NCI-H510A (cell line): Measurements from ENCODE around the gene PTPRR.
A peak's percentile ranks its signal among the peaks of the same experiment; 100 is the strongest.

Experiments
- DNase-seq: peaks from one replicate; lab custom pipeline; 2025; lab: John Stamatoyannopoulos, UW

The PTPRR gene, protein sequence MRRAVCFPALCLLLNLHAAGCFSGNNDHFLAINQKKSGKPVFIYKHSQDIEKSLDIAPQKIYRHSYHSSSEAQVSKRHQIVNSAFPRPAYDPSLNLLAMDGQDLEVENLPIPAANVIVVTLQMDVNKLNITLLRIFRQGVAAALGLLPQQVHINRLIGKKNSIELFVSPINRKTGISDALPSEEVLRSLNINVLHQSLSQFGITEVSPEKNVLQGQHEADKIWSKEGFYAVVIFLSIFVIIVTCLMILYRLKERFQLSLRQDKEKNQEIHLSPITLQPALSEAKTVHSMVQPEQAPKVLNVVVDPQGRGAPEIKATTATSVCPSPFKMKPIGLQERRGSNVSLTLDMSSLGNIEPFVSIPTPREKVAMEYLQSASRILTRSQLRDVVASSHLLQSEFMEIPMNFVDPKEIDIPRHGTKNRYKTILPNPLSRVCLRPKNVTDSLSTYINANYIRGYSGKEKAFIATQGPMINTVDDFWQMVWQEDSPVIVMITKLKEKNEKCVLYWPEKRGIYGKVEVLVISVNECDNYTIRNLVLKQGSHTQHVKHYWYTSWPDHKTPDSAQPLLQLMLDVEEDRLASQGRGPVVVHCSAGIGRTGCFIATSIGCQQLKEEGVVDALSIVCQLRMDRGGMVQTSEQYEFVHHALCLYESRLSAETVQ

DNA sequence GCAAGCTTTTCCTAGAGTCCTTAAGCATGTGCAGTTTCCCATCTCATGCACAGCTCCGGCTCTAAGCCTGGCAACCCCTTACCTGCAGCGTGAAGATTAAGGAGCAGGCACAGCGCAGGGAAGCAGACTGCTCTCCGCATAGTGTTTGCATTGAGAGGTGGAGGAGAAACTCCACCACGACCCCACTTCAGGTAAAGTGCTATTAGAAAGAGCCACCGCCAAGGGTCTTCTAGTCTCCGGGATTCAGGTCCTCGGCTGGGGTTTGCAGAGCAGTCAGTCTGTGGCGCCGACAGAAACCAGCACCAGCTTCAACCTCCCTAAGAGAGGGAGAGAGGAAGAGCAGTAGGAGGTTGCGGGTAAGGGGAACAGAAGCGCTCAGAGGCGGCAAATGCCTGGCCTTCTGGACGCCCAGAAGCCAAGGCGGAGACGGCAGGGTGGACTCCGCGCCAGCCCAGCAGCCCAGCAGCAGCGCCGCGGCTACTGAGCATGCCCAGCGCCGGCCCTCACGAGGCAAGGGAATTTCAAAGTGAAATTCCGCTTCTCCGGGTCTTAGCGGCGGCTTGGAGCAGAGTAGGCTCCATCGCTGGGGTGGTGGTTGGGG, at the start of gene PTPRR:
PTPRR (minus strand) TSS at position 488 of the 601 bp plus-strand sequence; CDS start at position 140, 348 bp downstream.
- peak; percentile 31 for DNase-seq

- DNase-seq, result no peak
Measured at GRCh38 chr12:70966996-70967790, 46.7 kb upstream of the PTPRR start.

GRCh38 chr12:70966046-70966445, 45.5 kb upstream of the PTPRR start:
- no peak for DNase-seq

DNA sequence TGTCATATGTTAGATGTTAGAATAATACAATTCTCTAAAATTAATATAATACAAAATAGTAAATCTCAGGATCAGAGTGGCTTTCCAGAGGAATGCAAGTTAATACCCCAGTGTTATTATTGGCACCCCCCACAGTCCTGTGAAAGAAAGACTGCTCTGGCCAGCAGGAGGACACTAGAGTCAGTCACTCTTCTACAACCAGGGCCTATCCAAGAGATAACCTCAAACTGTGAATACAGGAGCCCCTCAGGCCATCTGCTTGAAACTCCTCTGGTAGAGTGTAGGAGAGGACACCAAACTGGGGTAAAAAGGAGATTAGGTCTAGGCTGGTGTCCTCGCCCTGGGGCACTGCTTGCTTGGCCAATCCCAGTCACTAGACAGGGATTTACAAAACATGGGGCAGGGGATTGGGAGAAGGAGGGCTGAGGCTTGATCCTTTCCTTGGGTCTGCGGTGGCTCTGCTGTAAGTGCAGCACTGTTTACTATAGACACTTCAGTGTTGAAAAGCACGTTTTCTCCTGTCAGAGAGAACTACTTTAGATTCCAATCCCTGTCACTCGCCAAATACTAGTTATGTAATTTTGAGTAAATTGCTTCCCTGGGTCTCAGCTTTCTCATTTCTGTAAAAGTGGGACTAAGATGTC, 44.5 kb upstream of the PTPRR start:
- no peak for DNase-seq

DNA sequence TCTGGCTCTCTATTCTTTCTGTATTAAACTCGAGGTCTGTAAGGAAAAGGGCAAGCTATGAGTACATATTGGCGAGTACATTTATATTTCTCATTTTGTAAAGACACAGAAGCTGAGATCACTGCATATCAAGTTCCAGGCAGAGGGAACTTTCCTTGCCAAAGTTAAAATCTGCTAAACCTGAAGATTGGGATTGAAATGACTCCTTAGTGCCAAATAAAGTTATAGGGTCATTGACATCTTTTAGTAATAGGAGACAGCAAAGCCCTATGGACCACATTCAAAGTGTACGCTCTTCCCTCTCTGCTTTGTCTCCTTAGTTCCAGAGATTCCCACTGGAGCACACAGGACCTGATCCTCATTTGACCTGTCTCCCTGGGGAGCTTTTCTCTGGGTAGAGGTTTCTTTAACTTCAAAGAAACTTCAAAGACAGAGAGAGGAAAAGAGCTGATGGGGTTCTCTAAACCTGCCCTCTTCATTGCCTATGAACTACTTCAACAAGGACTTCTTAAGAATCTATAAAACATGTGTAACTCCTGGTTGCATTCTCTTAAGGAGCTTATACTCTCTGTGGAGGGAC, 42.6 kb upstream of the PTPRR start:
- no peak for DNase-seq

DNA sequence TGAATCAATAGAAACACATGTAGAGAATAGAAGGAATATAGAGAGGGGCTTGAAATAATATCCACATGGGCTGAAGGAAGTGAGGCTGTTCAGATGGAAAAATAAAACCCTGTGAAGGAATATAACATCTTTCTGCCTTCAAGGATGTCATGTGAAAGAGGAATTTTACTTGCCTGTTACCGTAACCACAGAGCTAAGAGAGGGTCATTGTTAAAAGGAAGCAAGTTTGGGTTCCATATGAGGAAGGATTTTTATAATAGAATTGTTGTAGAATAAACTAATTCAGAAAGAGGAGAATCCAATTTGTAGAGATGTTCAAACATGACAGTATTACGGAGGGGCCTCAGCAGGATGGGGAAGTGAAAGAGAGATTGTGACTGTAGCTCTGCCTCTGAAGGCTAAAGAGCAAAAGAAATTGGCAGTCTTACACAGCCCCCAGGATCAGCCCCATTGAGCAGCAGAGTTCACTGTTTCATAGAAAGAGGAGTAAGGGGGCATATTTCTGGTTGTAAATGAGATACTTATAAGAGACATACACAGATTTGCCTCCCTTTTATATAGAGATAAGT, 41.8 kb upstream of the PTPRR start:
- DNase-seq, result no peak

DNA sequence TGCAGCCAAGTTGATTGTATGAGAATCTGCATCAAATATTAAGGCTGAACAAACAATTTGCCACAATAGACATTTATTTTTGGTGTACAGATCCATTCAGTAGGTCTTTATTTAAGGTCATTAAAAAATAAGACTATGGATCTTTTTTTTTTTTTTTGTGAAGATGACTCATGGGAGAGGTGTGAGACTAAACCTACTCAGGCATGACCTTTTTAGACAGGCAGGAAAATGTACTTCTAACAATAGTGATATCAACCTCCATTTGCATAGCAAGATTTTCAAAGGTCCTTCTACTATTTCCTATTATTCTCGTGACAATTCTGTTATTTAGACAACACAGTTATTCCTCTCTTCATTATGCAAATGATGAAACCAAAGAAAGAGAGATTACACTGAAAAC, 39.9 kb upstream of the PTPRR start:
- DNase-seq, result no peak

DNA sequence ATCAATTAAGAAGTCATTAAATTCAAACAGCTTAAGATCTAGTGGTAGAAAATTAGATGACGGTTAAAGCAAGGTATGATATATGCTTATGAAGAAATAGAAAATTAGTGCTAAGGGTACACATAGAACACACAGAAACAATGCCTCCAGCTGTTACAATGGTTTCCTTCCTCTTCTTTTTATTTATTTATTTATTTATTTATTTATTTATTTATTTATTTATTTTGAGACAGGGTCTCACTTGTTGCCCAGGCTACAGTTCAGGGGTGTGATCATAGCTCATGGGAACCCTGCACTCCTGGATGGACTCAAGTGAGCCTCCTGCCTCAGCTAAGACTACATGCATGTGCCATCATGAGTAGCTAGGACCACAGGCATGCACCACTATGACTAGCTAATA, 34.9 kb upstream of the PTPRR start:
- no peak for DNase-seq

GRCh38 chr12:70950451-70950850, 29.9 kb upstream of the PTPRR start:
- DNase-seq, result no peak

DNA sequence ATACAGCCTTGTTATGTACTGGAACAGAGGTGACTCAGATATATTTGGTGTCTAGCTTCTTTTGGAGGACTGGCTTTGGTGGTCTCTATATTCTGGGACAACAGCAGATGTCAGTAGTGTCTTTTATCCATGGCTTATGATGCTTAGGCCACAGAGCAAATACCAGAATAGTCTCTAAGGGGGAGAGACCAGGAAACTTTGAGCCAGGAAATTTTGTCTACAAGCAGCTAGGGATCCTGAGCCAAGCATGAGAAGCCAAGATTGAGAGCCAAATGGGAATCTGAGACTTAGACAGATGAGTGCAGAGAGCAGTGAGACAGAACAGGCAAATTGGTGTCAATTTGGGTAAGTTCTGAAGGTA, 28.4 kb upstream of the PTPRR start:
- DNase-seq, result no peak

DNA sequence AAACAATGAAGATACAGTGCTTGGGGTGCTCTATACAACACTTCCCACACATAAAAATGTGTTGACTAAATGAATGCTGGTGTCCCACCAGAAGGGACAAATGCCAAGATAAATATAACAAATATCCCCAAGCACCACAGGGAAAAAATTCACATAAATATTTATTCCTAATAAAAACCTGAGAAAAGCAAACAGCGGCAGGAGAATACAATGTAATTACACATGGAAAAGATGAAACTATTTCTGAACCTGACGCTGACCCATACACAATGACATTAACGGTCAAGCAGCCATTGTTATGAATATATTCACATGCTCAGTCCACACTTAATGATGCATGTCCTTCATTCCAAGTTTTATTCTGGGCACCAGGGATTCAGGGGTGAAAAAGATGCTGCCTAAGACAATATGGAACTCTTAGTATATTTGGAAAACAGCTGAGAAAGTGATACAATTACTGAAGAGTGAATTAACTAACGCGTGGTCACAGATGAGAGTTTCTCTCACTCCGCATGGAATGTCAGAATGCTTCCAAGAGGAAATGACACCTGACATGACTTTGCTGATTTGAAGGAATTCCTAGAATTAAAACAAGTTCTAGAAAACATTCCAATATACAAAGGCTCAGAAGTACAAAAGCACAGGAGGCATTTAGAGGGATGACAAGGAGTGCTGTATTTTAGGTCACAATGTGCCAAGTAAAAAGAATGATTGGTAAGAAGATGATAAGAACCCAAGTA, 27.9 kb upstream of the PTPRR start:
- no peak for DNase-seq

GRCh38 chr12:70936203-70936813, 15.8 kb upstream of the PTPRR start:
- DNase-seq, result no peak

DNA sequence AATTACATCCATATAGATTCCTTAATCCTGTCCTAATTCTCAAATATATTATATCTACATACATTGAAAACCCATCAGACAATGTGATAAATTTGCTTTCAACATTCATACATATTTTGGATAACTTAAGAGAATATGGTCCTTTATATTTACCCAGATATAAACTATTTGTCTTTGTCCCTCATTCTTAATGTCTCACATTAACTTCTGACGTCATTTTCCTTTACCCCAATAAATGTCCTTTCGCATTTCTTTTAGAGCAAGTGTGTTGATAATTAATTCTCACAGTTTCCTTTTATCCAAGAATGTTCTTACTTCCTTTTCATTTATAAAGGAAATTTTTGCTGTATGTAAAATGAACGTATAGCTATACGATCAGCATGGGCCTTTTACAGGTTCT, 12.6 kb upstream of the PTPRR start:
- no peak for DNase-seq

- no peak for DNase-seq
Measured at GRCh38 chr12:70929029-70929428, 8.5 kb upstream of the PTPRR start.

DNA sequence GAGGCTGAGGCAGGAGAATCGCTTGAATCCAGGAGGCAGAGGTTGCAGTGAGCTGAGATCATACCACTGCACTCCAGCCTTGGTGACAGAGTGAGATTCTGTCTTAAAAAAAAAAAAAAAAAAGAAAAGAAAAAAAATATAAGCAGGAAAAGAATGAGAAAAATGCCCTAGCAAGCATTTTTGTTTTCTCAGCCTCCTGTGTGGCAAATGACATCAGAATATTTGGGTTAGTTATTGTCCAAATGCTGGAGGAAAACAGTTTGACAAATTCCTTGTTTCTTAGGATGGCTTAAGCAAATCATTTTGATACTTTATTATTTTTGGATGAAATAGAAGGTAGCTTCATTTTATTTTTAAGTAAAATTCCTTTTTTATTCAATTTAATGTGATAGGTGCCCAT, 7.5 kb upstream of the PTPRR start:
- no peak for DNase-seq

DNA sequence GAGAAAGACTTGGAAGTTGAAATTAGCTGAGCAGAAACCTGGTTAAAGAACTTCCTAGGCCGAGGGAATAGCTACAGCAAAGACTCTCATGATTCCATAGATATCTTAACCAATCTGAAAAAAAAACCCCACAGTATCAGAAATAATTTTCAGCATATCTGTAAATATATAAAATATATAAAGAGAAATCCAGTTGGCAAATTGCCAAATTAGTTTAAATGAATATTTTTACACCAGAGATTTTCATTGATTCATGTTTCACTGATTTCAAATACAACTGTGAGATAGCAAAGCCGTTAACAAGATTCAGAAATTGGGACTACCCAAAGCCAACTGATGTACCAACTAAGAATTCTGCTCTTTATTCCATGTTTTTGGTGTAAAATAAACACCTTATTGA, 6.8 kb upstream of the PTPRR start:
- no peak for DNase-seq

GRCh38 chr12:70925539-70925938, 5.0 kb upstream of the PTPRR start:
- DNase-seq, result no peak

GRCh38 chr12:70920891-70921290, 353 bp upstream of the PTPRR start:
- DNase-seq, result no peak

- DNase-seq, result no peak
Measured at GRCh38 chr12:70919597-70920035, 922 bp downstream of the PTPRR start.

GRCh38 chr12:70919176-70919575, 1.4 kb downstream of the PTPRR start:
- DNase-seq, result no peak
